Stimulated activated CD8-positive, alpha-beta memory T cell treated with anti-CD3 and anti-CD28 coated beads, Interleukin-4, amount 100 ng/mL, for 24 hours (primary cell): ENCODE measurements around the gene FHAD1.

Experiments
- DNase-seq: peaks from one replicate; pipeline ENCODE4 v3.0.0-alpha.2; 2020; ENCODE audit warnings: low read depth

FHAD1 gene

GRCh38 chr1:15218287-15219279, 28.4 kb upstream of the FHAD1 start:
- no peak for DNase-seq

- no peak for DNase-seq
Observed at GRCh38 chr1:15219280-15220023, 27.6 kb upstream of the FHAD1 start.

- DNase-seq = no peak
Observed at GRCh38 chr1:15220024-15220392, 27.0 kb upstream of the FHAD1 start.

- DNase-seq = no peak
Observed at GRCh38 chr1:15220825-15221431, 26.1 kb upstream of the FHAD1 start.

GRCh38 chr1:15222653-15223303, 24.2 kb upstream of the FHAD1 start:
- DNase-seq = no peak

- no peak for DNase-seq
Observed at GRCh38 chr1:15224259-15224869, 22.7 kb upstream of the FHAD1 start.

- DNase-seq = no peak
Observed at GRCh38 chr1:15224974-15225373, 22.0 kb upstream of the FHAD1 start.

- DNase-seq = no peak
Observed at GRCh38 chr1:15225461-15225860, 21.6 kb upstream of the FHAD1 start.

GRCh38 chr1:15226388-15227255, 20.4 kb upstream of the FHAD1 start:
- no peak for DNase-seq

- no peak for DNase-seq
Observed at GRCh38 chr1:15229707-15230131, 17.3 kb upstream of the FHAD1 start.

- DNase-seq = no peak
Observed at GRCh38 chr1:15231714-15232201, 15.3 kb upstream of the FHAD1 start.

- no peak for DNase-seq
Observed at GRCh38 chr1:15233689-15234088, 13.3 kb upstream of the FHAD1 start.

- no peak for DNase-seq
Observed at GRCh38 chr1:15236321-15236721, 10.7 kb upstream of the FHAD1 start.

- DNase-seq = no peak
Observed at GRCh38 chr1:15236746-15237145, 10.3 kb upstream of the FHAD1 start.

GRCh38 chr1:15238789-15239188, 8.2 kb upstream of the FHAD1 start:
- no peak for DNase-seq

- no peak for DNase-seq
Observed at GRCh38 chr1:15242766-15243165, 4.3 kb upstream of the FHAD1 start.

- DNase-seq = no peak
Observed at GRCh38 chr1:15243275-15244043, 3.6 kb upstream of the FHAD1 start.

GRCh38 chr1:15244813-15245212, 2.2 kb upstream of the FHAD1 start:
- DNase-seq = no peak

GRCh38 chr1:15245593-15246360, 1.2 kb upstream of the FHAD1 start:
- no peak for DNase-seq
